OCI-LY7 (cell line): ENCODE measurements around the gene SLC17A9. TPM values are rescaled to one million over a fixed set of nuclear protein-coding genes. Genes with fewer than 3 reads are reported as not detected.

ENCODE experiments used
- BruUV-seq: library from RNA; stranded (reverse); fragments of 400-500 nt; replicated peaks from 2 replicates; lab custom pipeline; 2021; lab: Mats Ljungman, UMichigan
- CTCF ChIA-PET: fragments of 300-600 bp; sonication (Branson Sonifier 250); formaldehyde crosslinking; loops from one replicate; lab custom pipeline; 2022; ENCODE audit warnings: antibody characterized with exemption; ENCODE audit not compliant: unreplicated experiment; lab: Charles Lee
- POLR2A ChIA-PET: fragments of 300-600 bp; sonication (Branson Sonifier 250); formaldehyde crosslinking; loops from one replicate; lab custom pipeline; 2022; ENCODE audit warnings: antibody characterized with exemption; lab: Charles Lee
- DNase-seq: peaks from one replicate; pipeline ENCODE4 v3.0.0-alpha.2; 2015; ENCODE audit warnings: low spot score
- H2AFZ ChIP-seq: fragments of 200-600 bp; sonication (generic), shearing (Covaris generic); 2 replicates; pipeline ENCODE4 v1.6.1; 2014; ENCODE audit warnings: mild to moderate bottlenecking, antibody characterized with exemption, low read length, moderate library complexity
- H3K27ac ChIP-seq: fragments of 200-600 bp; sonication (generic); 2 replicates; pipeline ENCODE4 v1.5.1; 2014; ENCODE audit warnings: mixed run types, low read depth, mild to moderate bottlenecking, moderate library complexity, low read length, inconsistent platforms; ENCODE audit not compliant: poor library complexity, severe bottlenecking
- H3K36me3 ChIP-seq: fragments of 200-600 bp; sonication (generic); 2 replicates; pipeline ENCODE4 v1.6.1; 2014; ENCODE audit warnings: mild to moderate bottlenecking, antibody characterized with exemption, low read length, moderate library complexity, mixed read lengths; ENCODE audit not compliant: insufficient read depth
- H3K4me1 ChIP-seq: fragments of 200-600 bp; sonication (generic); 2 replicates; pipeline ENCODE4 v1.5.1; 2014; ENCODE audit warnings: mild to moderate bottlenecking, low read length; ENCODE audit not compliant: insufficient read depth, poor library complexity, severe bottlenecking
- H3K4me2 ChIP-seq: fragments of 200-600 bp; sonication (generic); 2 replicates; pipeline ENCODE4 v1.6.1; 2014; ENCODE audit warnings: mild to moderate bottlenecking, low read length
- H3K4me3 ChIP-seq: fragments of 200-600 bp; sonication (generic); 2 replicates; pipeline ENCODE4 v1.5.1; 2014; ENCODE audit warnings: mild to moderate bottlenecking, low read depth, low read length; ENCODE audit not compliant: poor library complexity, severe bottlenecking
- H3K79me2 ChIP-seq: fragments of 200-600 bp; sonication (generic); 2 replicates; pipeline ENCODE4 v1.6.1; 2016; ENCODE audit warnings: low read depth, mild to moderate bottlenecking, low read length, moderate library complexity, mixed read lengths; ENCODE audit not compliant: insufficient read depth
- H3K9me2 ChIP-seq: fragments of 200-600 bp; sonication (generic); 2 replicates; pipeline ENCODE4 v1.6.1; 2016; ENCODE audit warnings: mild to moderate bottlenecking, low read length, mixed read lengths; ENCODE audit not compliant: insufficient read depth
- H3K9me3 ChIP-seq: fragments of 200-600 bp; sonication (generic); 2 replicates; pipeline ENCODE4 v1.6.1; 2014; ENCODE audit warnings: mild to moderate bottlenecking, mixed run types, low read length, mixed read lengths
- H4K20me1 ChIP-seq: fragments of 200-600 bp; sonication (generic); 2 replicates; pipeline ENCODE4 v1.6.1; 2014; ENCODE audit warnings: mild to moderate bottlenecking, antibody characterized with exemption, low read length, moderate library complexity, mixed read lengths; ENCODE audit not compliant: insufficient read depth
- EZH2phosphoT487 ChIP-seq: fragments of 200-600 bp; sonication (generic); IDR thresholded peaks from 2 replicates; pipeline ENCODE4 v1.6.1; 2018; ENCODE audit warnings: low read depth, borderline replicate concordance, mild to moderate bottlenecking, mixed run types, antibody characterized with exemption, low read length, moderate library complexity, mixed read lengths
- intact Hi-C: fragments of 100-400 bp; cut with micrococcal nuclease; formaldehyde crosslinking; loops from one replicate; pipeline ENCODE4 v1.10.0; 2022; ENCODE audit not compliant: unreplicated experiment
- total RNA-seq, 2 experiments: library from RNA; depleted of rRNA in 1 of 2; stranded (reverse); fragments of >200 nt in 1 of 2; shearing (Covaris generic) in 1 of 2; gene quantifications; 2 replicates each; pipeline ENCODE4 v1.2.3, GENCODE V29; 2014 to 2022
- TF ChIP-seq, protein P1 (sequence below): fragments of 200-600 bp; sonication (generic); conservative IDR thresholded peaks from 2 replicates; pipeline ENCODE4 v1.5.1; 2014; ENCODE audit warnings: mild to moderate bottlenecking, antibody characterized with exemption, low read length, moderate library complexity, mixed read lengths

The SLC17A9 gene
- total RNA-seq, 2 experiments from 2014 or later = 2.0 to 8.1 TPM

DNA sequence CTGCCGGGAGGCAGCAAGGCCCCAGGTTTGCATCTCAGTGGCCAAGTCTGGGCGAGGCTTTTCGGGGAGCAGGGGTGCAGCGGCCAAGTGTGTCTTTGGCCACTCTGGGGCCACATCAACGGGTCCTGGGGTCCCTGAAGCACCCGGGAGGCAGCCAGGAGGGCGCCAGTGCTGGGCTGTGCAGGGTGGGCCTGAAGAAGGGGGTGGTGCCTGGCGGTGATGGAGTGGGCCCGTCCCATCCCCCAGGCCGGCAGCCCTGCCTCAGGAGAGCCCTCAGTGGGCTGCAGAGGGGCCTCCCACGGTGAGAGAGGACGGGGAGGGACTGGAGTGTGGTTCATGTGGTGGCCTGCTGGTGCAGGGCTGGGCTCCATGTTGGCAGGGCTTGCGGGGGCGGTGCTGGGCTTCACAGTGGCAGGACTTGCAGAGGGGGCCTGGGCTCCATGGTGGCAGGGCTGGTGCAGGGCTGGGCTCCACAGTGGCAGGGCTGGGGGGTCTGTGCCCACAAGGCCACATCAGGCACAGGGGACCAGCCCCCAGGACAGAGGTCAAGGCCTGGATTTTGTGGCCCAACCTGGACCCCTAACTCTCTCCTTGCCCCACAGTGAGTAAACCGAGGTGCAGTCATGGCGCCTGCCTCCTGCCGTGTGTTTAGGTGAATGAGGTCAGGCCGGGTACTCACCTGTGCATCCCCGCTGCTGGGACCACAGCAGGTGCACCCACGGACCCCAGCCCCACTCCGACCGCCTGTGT lies 64.7 kb downstream of the SLC17A9 start:
- H3K4me3 ChIP-seq = no peak overlapping the region
- POLR2A ChIA-PET = no interaction called here

DNA sequence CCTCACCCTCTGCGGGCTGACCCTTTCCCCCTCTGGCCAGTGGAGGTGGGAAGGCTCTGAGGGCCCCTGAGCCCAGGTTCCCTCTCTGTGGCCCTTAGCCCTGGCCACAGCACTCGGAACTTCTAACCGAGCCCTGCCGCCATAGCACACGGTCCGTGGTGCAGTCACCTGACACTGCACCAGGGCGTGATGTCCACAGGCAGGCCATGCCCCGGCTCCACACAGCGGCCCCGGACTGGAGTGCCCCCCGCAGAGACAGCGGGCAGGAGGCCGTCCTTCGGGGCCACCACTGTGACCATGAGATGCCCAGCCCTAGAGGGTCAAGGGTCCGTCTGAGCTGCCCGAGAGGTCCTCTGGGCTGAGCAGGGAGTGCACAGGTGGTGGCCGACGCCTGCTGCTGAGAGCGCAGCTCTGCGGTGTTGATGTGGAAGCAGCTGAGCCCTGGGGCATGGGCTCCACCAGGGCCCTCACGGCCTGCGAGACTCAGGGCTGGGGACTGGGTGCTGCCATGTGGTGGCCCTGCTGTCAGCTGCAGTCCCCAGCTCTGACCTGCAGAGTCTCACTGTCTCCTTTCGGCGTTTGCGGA lies 65.4 kb downstream of the SLC17A9 start:
- no peak overlapping the region for H3K4me2 ChIP-seq
- ChIA-PET POLR2A (no interaction called here), CTCF (no interaction called here)
- H3K36me3 ChIP-seq = no peaks in the 10 kb centered on the region
- no peak overlapping the region for H3K27ac ChIP-seq
- no peak for DNase-seq
- H3K79me2 ChIP-seq = no peaks in the 10 kb centered on the region
- no peak overlapping the region for H3K4me3 ChIP-seq
- no peak overlapping the region for H2AFZ ChIP-seq
- H3K4me1 ChIP-seq = no peaks in the 10 kb centered on the region
- no peaks in the 10 kb centered on the region for H4K20me1 ChIP-seq
- H3K9me3 ChIP-seq = peaks cover 9% of the 10 kb centered on the region; the same call in 1 of the 2 replicates
- H3K9me2 ChIP-seq = no peaks in the 10 kb centered on the region
- intact Hi-C loops = no loop called here
- no TSS peak for BruUV-seq
- no peak for TF ChIP-seq EZH2phosphoT487
- TF ChIP-seq, protein P1, sequence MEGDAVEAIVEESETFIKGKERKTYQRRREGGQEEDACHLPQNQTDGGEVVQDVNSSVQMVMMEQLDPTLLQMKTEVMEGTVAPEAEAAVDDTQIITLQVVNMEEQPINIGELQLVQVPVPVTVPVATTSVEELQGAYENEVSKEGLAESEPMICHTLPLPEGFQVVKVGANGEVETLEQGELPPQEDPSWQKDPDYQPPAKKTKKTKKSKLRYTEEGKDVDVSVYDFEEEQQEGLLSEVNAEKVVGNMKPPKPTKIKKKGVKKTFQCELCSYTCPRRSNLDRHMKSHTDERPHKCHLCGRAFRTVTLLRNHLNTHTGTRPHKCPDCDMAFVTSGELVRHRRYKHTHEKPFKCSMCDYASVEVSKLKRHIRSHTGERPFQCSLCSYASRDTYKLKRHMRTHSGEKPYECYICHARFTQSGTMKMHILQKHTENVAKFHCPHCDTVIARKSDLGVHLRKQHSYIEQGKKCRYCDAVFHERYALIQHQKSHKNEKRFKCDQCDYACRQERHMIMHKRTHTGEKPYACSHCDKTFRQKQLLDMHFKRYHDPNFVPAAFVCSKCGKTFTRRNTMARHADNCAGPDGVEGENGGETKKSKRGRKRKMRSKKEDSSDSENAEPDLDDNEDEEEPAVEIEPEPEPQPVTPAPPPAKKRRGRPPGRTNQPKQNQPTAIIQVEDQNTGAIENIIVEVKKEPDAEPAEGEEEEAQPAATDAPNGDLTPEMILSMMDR = no peak

More for the DNA sequence above, 64.7 kb downstream of the SLC17A9 start:
- peaks cover 13% of the 10 kb centered on the region; the same call in 1 of the 2 replicates for H3K9me3 ChIP-seq
- BruUV-seq = no TSS peak
- no peaks in the 10 kb centered on the region for H3K36me3 ChIP-seq
- CTCF ChIA-PET = no interaction called here
- H4K20me1 ChIP-seq = no peaks in the 10 kb centered on the region
- intact Hi-C loops = no loop called here
- no peaks in the 10 kb centered on the region for H3K79me2 ChIP-seq
- H3K27ac ChIP-seq = no peak overlapping the region
- no peak overlapping the region for H2AFZ ChIP-seq
- H3K4me2 ChIP-seq = no peak overlapping the region
- no peaks in the 10 kb centered on the region for H3K4me1 ChIP-seq
- DNase-seq = no peak
- no peaks in the 10 kb centered on the region for H3K9me2 ChIP-seq
- TF ChIP-seq EZH2phosphoT487 = no peak
- TF ChIP-seq, protein P1 = no peak

Other genes starting within 250 kb of the SLC17A9 start
- not detected in 2 replicates for gene NTSR1, start 243.9 kb upstream of the SLC17A9 start, total RNA-seq (2014; rRNA removed; shearing (Covaris generic))
- not detected in 2 replicates for gene NTSR1, start 243.9 kb upstream of the SLC17A9 start, total RNA-seq (2022)
- 22.2 and 25.1 TPM in 2 replicates for gene MRGBP, start 156.2 kb upstream of the SLC17A9 start, total RNA-seq (2014; rRNA removed; shearing (Covaris generic))
- 19.9 and 22.6 TPM in 2 replicates for gene MRGBP, start 156.2 kb upstream of the SLC17A9 start, total RNA-seq (2022)
- 64.8 and 75.6 TPM in 2 replicates for gene OGFR, start 147.9 kb upstream of the SLC17A9 start, total RNA-seq (2014; rRNA removed; shearing (Covaris generic))
- 66.2 and 69.9 TPM in 2 replicates for gene OGFR, start 147.9 kb upstream of the SLC17A9 start, total RNA-seq (2022)
- gene COL9A3, start 135.7 kb upstream of the SLC17A9 start, total RNA-seq (2014; rRNA removed; shearing (Covaris generic)) = 1.0 and 1.7 TPM in 2 replicates
- gene COL9A3, start 135.7 kb upstream of the SLC17A9 start, total RNA-seq (2022) = 5.2 and 6.1 TPM in 2 replicates
- gene TCFL5, start 90.9 kb upstream of the SLC17A9 start, total RNA-seq (2014; rRNA removed; shearing (Covaris generic)) = 9.5 and 10.0 TPM in 2 replicates
- gene TCFL5, start 90.9 kb upstream of the SLC17A9 start, total RNA-seq (2022) = 8.7 and 9.2 TPM in 2 replicates
- 65.1 and 69.2 TPM in 2 replicates for gene DIDO1, start 26.2 kb upstream of the SLC17A9 start, total RNA-seq (2014; rRNA removed; shearing (Covaris generic))
- 70.6 and 79.0 TPM in 2 replicates for gene DIDO1, start 26.2 kb upstream of the SLC17A9 start, total RNA-seq (2022)
- 28.7 and 29.2 TPM in 2 replicates for gene GID8, start 14.6 kb upstream of the SLC17A9 start, total RNA-seq (2014; rRNA removed; shearing (Covaris generic))
- gene GID8, start 14.6 kb upstream of the SLC17A9 start, total RNA-seq (2022) = 46.1 and 47.7 TPM in 2 replicates
- gene BHLHE23, start 54.3 kb downstream of the SLC17A9 start, total RNA-seq (2014; rRNA removed; shearing (Covaris generic)) = not detected in 2 replicates
- not detected in 2 replicates for gene BHLHE23, start 54.3 kb downstream of the SLC17A9 start, total RNA-seq (2022)